HG03457 (cell line): ENCODE results near the gene LEKR1.
"Not testable (repeated sequence)": the region's sequence is repeated elsewhere in the genome, so short reads cannot be mapped to it uniquely, and the experiment has no call there.

Experiments used
- ATAC-seq: cut with Tn5 transposase; IDR thresholded peaks from one replicate; pipeline ENCODE4 v1.9.1; 2021; ENCODE audit warnings: moderate number of reproducible peaks; ENCODE audit not compliant: unreplicated experiment

Gene LEKR1

DNA sequence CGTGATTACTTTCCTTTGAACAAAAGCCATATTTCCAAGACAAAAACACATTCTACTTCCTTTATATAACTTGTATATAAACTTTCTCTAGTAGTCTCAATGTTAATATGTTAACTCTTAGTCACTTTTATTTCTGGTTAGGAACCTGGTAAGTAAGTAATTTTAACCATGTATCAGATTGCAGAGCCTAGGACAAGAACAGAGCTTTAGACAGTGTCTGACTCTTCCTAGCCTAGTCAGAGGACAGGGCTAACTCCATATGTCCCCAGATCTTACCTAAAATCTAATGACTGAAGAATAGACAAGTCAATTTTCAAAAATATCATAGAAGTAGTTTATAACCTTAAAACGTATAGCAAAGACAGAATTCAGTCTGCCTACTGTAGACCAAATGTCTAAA is 8.3 kb downstream of the LEKR1 start:
- ATAC-seq = no peak

DNA sequence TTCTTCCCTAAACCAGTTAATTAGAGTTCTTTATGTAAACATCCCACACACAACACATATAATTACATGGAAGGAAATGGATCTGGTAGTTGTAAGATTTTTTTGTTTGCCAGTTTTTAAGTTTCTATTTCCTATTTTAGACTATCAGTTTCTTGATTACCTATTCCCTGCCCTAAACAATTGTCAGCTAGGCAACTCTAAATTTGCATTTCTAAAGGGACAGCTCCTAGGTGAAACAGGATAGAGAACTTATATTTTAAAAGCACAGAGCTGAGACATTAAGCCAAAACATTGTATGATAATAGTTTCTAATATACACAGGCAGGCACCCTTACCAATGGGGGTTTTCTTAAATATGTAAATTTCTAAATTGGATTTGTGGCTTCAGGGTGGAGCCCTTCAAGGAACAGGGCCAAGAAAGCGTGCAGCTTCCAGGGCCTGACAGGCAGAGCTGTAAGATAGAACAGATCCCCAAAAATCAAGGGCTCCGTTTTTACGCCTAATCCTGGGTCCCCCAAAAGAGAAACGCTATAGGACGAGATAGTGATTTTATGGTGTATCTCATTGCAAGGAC is 8.9 kb downstream of the LEKR1 start:
- no peak for ATAC-seq

DNA sequence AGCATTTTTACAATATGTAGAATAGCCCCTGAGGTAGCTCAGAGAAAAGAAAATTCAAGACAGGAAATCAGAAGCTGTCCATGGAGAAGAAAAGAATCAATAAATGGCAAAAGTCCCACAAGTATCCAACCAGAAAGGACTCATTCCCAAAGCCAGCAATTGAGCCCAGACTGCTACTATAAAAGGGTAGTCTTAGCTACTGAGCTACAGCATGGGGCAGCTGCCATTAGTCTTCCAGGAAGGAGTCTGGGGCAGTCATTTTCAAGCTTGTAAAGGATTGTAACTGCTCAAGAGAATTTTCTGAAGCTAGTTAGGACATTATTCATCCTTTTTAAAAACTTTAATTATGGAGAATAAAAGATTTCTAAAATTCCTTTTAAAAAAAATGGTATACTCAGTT is 10.5 kb downstream of the LEKR1 start:
- no peak for ATAC-seq

DNA sequence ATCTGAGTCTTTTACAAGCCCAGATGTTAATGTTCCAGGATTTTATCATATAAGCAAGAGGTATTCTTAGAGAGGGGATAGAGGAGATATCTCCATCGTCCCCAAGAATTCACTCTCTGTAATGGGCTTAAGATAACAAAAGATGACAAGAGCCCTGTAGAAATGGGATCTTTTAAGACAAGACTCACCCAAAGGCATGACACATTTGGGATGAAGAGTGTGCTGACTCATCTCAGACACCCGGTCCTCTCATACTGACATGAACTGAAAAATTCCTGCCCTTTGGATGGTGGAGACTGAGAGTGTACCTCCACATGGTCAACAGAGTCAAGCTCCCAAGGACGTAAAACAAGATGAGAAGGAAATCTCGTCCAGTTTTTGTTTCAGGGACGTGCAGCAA is 11.0 kb downstream of the LEKR1 start:
- ATAC-seq = no peak

DNA sequence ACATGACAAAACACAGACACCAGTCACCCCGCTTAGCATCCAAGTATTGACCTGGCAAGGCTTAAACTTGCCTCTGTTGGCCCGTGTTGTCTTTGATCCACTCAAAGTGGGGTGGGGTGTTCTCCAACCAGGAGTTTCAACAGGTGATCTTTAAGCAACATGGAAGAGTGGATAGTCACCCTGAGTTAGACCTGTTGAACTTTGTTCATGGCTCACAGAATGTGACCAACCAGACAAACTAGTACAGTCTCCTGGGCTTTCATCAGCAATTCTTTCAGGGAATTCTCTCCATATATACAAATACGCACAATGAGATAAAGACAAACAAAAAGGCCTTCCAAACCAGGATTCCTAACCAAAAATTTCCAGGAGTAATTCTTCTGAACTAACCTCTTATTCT is 11.9 kb downstream of the LEKR1 start:
- no peak for ATAC-seq

DNA sequence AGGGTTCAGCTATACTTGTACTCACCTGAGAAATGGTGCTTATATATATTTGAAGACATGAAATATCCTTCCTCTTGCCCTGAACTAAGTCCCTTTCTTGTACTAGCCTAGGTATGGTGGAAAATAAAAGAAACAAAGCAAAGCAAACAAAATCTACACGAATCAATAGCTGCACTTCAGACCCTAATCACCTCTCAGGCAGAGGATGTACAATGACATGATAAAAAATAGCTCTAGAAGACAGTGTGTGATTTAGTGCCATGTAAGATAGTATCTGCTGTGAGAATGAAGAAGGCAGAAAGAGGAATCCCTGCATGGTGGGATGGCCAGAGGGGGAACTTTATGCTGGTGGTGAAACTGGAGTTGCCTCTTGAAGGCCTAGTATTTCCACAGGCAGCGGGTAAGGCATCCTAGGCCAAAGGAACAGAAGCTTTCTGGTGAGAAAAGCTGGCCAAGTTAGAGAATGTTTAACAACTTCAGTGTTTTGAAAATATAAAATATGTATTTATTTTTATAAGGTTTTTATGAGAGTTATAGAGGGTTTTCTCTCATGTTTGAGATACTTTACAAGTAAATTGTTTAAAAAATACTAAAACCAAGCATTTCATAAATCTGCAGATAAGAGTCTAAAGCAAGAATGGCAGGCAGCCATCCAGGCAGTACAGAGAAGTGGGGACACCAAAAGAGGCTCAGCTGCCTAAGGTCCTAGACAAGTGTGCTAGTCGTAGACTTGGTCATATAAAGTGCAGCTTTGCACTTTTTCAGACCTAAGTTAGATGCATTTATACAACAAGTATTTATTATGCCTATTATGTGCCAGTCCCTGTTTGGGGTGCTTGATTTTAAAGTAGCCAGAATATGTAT is 14.9 kb downstream of the LEKR1 start:
- no peak for ATAC-seq

DNA sequence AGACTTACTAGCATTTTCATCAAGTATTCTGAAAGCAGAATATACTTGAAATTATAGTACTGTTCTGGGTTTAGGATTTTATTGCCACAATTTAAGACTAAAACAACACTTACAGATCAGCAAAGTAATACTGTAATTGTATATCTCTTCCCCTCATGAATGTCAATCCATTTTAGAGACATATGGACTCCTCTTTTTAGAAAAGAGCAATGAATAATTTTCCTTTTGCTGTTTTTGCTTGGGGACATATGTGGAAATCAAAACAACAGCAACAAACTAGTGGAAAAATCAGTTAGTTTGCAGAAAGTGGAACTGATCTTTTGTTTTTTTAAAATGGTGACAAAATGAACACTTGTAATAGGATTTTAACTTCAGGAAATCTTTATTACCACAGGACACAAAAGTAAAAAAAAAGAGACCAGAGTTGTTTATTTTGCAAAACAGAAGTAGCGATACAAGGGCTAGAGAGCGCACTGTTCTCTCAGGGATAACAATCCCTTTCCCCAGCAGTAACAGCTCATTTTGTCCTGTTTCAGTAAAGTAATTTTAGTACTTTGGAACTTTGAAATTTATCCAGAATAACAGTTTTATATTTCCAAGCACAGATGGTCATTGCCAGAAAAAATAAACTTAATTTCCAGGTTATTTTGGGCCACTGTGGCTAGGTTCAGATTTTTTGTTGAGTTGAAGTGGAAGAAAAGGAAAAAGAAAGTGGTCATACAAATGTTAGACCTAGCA is 17.1 kb downstream of the LEKR1 start:
- ATAC-seq = no peak

DNA sequence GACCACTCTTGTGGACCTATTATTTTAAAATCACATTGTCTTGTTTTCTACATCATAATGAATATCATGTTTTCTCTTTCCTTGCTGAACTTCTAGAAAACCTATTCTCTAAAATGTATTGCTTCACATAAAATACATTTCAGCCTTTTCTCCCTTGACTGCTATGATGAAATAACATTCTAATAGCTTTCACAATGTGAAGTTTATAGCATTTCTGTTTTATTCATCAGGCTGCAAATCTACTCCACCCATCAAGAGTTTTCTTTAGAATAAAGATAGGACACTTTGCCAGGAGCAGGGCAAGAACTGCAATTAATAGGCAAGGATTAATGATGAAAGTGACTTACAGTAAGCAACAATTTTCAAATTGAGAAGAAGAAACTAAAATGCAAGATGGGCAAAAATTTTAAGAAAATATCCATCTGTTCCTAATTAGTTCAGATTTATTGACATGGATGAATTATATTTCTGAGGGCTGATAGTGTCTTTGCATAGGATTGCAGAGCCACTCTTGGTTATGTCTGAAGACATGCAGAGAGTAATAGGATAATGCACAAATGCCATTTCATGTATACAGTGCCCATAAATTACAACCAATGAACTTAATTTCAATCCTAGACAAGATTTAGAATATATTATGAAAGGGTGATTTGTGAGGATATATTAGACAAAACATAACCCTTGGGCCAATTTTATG is 21.7 kb downstream of the LEKR1 start:
- no peak for ATAC-seq

DNA sequence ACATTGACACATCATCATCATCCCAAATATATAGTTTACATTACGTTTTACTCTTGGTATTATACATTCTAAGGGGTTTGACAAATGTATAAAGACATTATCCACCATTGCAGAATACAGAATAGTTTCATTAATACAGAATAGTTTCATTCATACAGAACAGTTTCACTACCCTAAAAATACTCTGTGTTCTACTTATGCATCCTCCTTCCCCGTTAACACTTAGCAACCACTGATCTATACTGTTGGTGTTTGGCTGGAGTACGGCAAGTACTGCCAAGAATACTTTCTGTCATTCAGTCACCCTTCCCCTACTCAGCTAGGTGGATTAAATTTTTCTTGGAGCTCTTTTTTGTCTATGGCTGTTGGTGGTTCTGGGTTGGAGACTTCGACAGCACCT is 33.4 kb downstream of the LEKR1 start:
- peak; percentile 85 for ATAC-seq

DNA sequence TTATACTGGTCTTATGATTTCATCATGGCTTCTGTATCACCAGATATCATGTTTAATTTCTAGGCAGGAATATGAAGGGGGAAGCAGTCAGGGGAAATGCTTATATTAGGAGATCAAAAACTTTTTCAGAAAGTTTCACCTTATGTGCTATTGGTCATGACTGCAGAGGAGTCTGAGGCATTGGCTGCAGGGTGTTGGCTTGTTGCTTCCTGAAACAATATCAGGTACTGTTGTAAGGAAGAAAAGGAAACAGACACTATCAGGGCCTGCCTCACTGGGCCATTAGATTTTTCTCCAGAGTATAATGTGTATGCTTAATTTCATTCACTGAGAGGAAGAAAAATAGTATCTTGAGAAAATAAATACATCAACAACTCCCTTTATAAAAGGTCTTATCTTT is 34.7 kb downstream of the LEKR1 start:
- no peak for ATAC-seq

DNA sequence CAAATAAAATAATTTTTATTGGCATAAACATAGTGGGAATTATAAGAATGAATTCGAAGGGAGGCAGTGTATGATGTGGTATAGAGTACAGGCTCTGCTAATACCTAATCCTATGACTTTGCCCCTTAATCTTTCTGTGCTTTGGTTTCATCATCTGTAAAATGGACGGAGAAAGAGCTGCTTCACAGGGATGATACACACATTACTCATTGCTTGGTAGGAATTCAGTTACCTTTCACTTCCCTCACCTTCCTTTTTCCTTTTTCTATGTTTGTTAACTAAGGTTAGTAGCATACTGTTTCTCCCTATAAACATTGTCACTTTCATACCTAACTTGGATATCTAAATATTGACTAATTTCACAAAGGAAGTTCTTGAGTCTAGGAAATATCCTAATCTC is 36.2 kb downstream of the LEKR1 start:
- no peak for ATAC-seq

DNA sequence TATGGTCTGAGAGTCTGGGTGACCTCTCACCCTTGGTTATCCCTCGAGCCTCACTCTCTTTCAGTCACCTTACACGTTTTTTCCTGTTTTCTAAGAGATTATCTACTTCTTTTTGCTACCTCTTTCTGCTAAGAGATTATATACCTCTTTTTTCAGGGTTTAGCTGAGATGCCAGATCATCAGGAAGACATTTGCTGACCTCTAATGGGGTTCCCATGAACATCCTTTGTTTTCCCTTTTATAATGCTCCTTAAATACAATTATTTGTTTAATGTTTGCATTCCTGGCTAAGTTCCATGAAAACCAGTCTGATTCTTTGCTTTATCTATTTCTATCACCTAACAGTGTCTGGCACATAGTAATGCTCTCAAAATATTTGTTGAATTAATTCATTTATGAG is 39.6 kb downstream of the LEKR1 start:
- ATAC-seq = no peak

DNA sequence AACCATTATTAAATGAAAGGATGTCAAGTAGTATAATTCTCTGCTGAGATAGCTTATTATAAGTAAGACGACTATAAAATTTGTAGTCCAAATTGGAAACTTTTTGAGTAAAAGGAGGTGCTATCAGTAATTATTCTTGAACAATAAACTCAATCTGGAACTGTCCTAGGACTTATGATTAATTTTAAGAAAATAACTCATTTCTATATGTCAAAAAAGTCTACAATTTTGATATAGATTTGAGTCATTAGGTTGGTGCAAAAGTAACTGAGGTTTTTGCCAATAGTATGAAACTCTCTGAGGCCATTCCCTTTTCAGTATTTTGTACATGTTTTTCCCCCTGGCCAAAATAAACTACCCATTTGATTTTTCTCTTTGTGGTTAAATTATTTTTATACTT is 41.0 kb downstream of the LEKR1 start:
- ATAC-seq = no peak

DNA sequence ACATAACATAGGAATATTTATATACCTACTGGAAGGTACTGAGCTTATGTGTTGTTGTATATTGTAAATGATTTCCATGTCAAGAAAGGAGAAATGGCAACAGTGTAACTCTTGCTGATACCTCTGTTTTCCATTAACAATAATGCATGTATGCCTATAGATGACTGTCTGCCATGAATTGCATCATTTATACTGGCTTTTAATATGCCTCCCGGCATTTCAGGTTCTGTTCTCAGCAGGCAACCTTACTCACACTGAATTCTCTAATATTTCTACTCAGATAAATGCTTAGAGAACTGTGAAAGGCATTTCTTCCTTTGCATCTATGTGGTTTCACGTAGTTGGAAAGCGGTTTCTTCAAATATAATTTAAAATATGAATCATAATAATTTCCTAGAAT is 41.8 kb downstream of the LEKR1 start:
- ATAC-seq = no peak

DNA sequence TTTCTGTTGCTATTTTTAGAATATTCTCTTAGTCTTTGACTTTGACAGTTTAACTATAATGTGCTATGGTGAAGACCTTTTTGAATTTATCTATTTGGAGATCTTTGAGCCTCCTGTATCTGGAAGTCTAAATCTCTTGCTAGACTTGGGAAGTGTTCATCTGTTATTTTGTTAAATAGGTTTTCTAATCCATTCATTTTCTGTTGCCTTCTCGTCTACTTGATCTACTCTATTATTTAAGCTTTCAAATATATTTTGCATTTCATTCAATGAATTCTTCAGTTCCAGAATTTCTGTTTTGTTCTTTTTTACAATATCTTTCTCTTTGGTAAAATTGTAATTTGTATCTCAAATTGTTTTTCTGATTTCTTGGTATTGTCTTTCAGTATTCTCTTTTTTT is 47.8 kb downstream of the LEKR1 start:
- no peak for ATAC-seq

DNA sequence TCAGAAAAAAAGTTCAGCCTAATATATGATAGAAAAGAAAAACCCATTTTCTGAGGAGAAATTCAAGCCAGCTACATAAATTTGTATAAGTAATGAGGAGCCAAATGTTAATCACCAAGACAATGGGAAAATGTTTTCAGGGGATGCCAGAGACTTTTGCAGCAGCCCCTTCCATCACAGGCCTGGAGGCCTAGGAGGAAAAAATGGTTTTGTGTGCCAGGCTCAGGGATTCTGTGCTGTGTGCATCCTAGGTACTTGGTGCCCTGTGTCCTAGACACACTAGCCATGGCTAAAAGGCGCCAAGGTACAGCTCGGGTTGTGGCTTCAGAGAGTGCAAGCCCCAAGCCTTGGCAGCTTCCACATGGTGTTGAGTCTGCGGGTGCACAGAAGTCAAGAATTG is 53.3 kb downstream of the LEKR1 start:
- not testable (repeated sequence) for ATAC-seq

DNA sequence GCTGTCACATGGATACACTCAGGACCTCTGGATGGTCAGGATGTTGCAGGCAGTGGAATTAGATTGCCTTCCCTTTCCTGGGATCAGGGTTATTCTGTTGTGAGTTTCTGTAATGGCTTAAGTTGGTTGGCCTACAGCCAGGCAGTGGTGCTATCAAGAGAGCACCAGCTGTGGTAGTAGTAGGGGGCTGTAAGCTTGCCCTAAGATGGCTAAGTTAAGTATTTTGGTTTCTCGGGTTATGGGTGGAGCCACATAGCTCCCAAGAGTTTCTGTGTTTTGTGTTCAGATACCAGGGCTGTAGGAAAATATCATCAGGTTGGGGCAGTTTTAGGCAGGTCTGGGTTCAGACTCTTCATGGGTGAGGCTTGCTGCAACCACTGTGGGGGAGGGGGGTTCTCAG is 59.6 kb downstream of the LEKR1 start:
- no peak for ATAC-seq

DNA sequence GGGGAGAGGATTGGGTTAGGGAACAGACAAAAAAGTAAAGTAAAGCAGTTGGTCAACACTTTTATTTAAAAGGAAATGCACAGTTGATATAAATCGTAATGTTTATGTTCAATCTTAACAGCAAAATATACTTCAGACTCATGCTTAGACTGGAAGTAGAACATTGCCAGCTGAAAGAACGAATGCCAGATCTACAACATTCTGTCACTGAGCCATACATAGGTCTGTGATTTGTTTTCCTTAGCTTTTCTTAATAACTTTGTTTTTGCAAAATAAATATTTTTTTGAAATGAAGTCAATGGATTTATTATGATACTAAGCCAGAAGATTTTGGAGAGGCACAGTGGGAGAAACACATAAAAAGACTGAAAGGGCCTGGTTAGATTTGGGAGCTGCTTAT is 62.0 kb downstream of the LEKR1 start:
- ATAC-seq = no peak

DNA sequence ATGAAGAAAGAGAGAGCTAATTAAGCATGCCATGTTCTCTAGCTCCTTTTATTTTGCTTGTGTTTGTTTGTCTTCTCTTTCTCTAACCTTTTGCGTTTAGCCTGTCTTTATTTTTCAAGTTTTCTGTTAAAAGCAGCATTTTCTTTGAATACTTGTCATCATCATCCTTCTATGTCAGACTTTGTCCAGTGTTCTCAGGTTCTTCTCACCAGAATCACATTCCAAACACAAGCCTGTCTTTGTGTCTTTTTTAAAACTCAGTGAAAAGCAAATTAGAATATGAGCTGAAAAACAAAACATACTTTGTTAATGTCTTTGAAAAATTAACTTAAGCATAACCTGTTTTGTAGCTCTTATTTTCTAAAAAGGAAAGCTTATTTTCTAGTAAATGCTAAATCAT is 62.4 kb downstream of the LEKR1 start:
- no peak for ATAC-seq

DNA sequence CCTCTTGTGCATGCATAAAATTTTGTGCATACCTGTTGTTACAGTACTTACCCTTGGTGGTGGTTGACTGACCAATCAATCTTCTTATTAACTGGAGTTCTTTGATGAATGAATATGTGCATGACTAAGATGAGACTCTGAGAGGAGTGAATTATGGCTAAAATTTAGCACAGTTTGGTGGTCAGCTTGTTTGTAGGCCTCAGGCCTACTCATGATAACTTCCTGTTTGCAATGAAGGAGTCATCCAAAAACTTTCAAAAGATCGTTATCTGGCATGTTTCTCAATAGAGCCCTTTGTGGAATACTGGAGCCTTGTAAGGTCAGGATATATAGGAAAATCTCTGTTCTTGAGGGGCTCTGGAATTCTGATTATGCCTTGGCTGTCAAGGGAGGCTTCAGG is 66.5 kb downstream of the LEKR1 start:
- ATAC-seq = no peak

DNA sequence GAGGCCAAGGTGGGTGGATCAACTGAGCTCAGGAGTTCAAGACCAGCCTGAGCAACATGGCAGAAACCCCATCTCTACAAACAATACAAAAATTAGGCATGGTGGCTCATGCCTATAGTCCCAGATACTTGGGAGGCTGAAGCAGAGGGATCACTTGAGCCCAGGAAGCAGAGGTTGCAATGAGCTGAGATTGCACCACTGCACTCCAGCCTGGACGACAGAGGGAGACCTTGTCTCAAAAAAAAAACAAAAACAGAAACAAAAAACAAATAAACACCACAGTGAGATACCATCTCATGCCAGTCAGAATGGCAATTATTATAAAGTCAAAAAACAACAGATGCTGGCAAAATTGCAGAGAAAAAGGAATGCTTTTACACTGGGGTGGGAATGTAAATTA is 69.2 kb downstream of the LEKR1 start:
- ATAC-seq = not testable (repeated sequence)

DNA sequence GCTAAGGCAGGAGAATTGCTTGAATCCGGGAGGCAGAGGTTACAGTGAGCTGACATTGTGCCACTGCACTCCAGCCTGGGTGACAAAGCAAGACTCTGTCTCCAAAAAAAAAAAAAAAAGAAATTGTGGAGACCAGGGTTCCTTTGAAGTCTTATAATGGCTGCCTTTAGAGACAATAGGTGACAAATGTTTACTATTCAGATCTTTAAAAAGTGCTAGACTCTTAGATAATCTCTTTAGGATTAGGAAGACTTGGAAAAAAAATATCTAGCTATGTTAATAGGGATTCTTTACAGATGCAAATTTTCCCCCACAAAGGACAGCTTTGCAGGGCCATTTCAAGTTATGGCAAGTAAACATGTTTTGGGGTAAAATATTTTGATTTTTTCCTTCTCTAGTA is 71.7 kb downstream of the LEKR1 start:
- ATAC-seq = not testable (repeated sequence)
